HL-60/S4 treated with phorbol 12-myristate 13-acetate at 8.2 ng/mL for 4 days and 3 days (cell line): ENCODE results near the gene SWI5.
"Not testable (repeated sequence)": the region's sequence is repeated elsewhere in the genome, so short reads cannot be mapped to it uniquely, and the experiment has no call there.

Experiments used
- in situ Hi-C: fragments of 300-500 bp; cut with MboI; formaldehyde crosslinking; loops from 2 replicates; pipeline ENCODE4 v1.15.0; 2022; ENCODE audit warnings: low sequenced_read_pairs

SWI5 gene

GRCh38 chr9:128276574-128277270 lies 646 bp downstream of the SWI5 start:
- in situ Hi-C loops, result no loop called here

GRCh38 chr9:128279088-128280073 lies 3.3 kb downstream of the SWI5 start:
- in situ Hi-C loops, result not testable (repeated sequence)

- in situ Hi-C loops, result no loop called here
Measured at GRCh38 chr9:128280084-128280622, 4.1 kb downstream of the SWI5 start.

GRCh38 chr9:128282500-128282899 lies 6.4 kb downstream of the SWI5 start:
- in situ Hi-C loops, result no loop called here

GRCh38 chr9:128285033-128285784 lies 9.1 kb downstream of the SWI5 start:
- in situ Hi-C loops, result no loop called here

- in situ Hi-C loops, result no loop called here
Measured at GRCh38 chr9:128286440-128286839, 10.4 kb downstream of the SWI5 start.

GRCh38 chr9:128288273-128289004 lies 12.4 kb downstream of the SWI5 start:
- in situ Hi-C loops, result no loop called here

- in situ Hi-C loops, result no loop called here
Measured at GRCh38 chr9:128292009-128292408, 15.9 kb downstream of the SWI5 start.

GRCh38 chr9:128293091-128293490 lies 17.0 kb downstream of the SWI5 start:
- in situ Hi-C loops, result no loop called here

- in situ Hi-C loops, result no loop called here
Measured at GRCh38 chr9:128294142-128294541, 18.1 kb downstream of the SWI5 start.

GRCh38 chr9:128296340-128297220 lies 20.5 kb downstream of the SWI5 start:
- in situ Hi-C loops, result loop anchor here (5.0 kb wide), 1 partner anchor 116 kb away; no protein-coding TSS in a partner anchor

GRCh38 chr9:128297221-128297773 lies 21.2 kb downstream of the SWI5 start:
- in situ Hi-C loops, result loop anchor here (5.0 kb wide), 1 partner anchor 115 kb away; no protein-coding TSS in a partner anchor

GRCh38 chr9:128298535-128299482 lies 22.7 kb downstream of the SWI5 start:
- in situ Hi-C loops, result loop anchor here (5.0 kb wide), 1 partner anchor 113 kb away; no protein-coding TSS in a partner anchor

GRCh38 chr9:128304136-128304970 lies 28.3 kb downstream of the SWI5 start:
- in situ Hi-C loops, result no loop called here

- in situ Hi-C loops, result no loop called here
Measured at GRCh38 chr9:128304971-128305288, 28.9 kb downstream of the SWI5 start.

- in situ Hi-C loops, result no loop called here
Measured at GRCh38 chr9:128309551-128309950, 33.5 kb downstream of the SWI5 start.

GRCh38 chr9:128310461-128310860 lies 34.4 kb downstream of the SWI5 start:
- in situ Hi-C loops, result no loop called here
